ENCODE data around the gene SEC61B.

SEC61B gene

GRCh38 chr9:99269416-99269815 is 47.3 kb downstream of the SEC61B start:
- no peak overlapping the region for H3K4me3 ChIP-seq (ENCODE audit: low read length)
- TF ChIP-seq CTCF (conservative IDR thresholded peaks at IDR 0.05; ENCODE audit: low read length) = no peak
- peak; percentile 90 for DNase-seq (ENCODE audit: low read depth)

- DNase-seq (ENCODE audit: low read depth) = peak; percentile 25
- no peak for TF ChIP-seq CTCF (conservative IDR thresholded peaks at IDR 0.05; ENCODE audit: low read length)
- H3K4me3 ChIP-seq (ENCODE audit: low read length) = no peak overlapping the region
These were observed 48.4 kb downstream of the SEC61B start for GRCh38 chr9:99270491-99270890.

- no peak overlapping the region for H3K4me3 ChIP-seq (ENCODE audit: low read length)
- no peak for DNase-seq (ENCODE audit: low read depth)
- TF ChIP-seq CTCF (conservative IDR thresholded peaks at IDR 0.05; ENCODE audit: low read length) = no peak
These were observed 50.8 kb downstream of the SEC61B start for GRCh38 chr9:99272836-99273235.

GRCh38 chr9:99274016-99274415 is 51.9 kb downstream of the SEC61B start:
- no peak overlapping the region for H3K4me3 ChIP-seq (ENCODE audit: low read length)
- DNase-seq (ENCODE audit: low read depth) = no peak
- no peak for TF ChIP-seq CTCF (conservative IDR thresholded peaks at IDR 0.05; ENCODE audit: low read length)

GRCh38 chr9:99274495-99274894 is 52.4 kb downstream of the SEC61B start:
- no peak for DNase-seq (ENCODE audit: low read depth)
- no peak for TF ChIP-seq CTCF (conservative IDR thresholded peaks at IDR 0.05; ENCODE audit: low read length)
- H3K4me3 ChIP-seq (ENCODE audit: low read length) = no peak overlapping the region
